MCF 10A (cell line): ENCODE results near the gene PTPRN2. TPM values are rescaled to one million over a fixed set of nuclear protein-coding genes. Genes with fewer than 3 reads are reported as not detected.

Source experiments
- BruUV-seq: library from RNA; stranded (reverse); fragments of 400-500 nt; replicated peaks from 2 replicates; lab custom pipeline; 2021; lab: Mats Ljungman, UMichigan
- CTCF ChIA-PET: fragments of 300-600 bp; sonication (Branson Sonifier 250); formaldehyde crosslinking; extraction: SDS; loops from one replicate; lab custom pipeline; 2021; ENCODE audit warnings: antibody characterized with exemption, inconsistent platforms; lab: Yijun Ruan, JAX
- POLR2A ChIA-PET: fragments of 300-600, 350-650 bp; sonication (Branson Sonifier 250); formaldehyde crosslinking; extraction: SDS; loops from one replicate; lab custom pipeline; 2020; ENCODE audit warnings: antibody characterized with exemption, inconsistent platforms; lab: Yijun Ruan, JAX
- DNase-seq: peaks from one replicate; pipeline ENCODE4 v3.0.0-alpha.2; 2018; ENCODE audit not compliant: unreplicated experiment
- H3K27ac Mint-ChIP-seq: one replicate; pipeline ENCODE4 v1.8.0; 2022; ENCODE audit warnings: mild to moderate bottlenecking, low read depth, mixed read lengths; ENCODE audit not compliant: unreplicated experiment
- H3K27me3 Mint-ChIP-seq: one replicate; pipeline ENCODE4 v1.8.0; 2022; ENCODE audit warnings: mixed read lengths; ENCODE audit not compliant: insufficient read depth, unreplicated experiment
- H3K36me3 Mint-ChIP-seq: one replicate; pipeline ENCODE4 v1.8.0; 2022; ENCODE audit warnings: mild to moderate bottlenecking, moderate library complexity, mixed read lengths; ENCODE audit not compliant: insufficient read depth, unreplicated experiment
- H3K4me1 Mint-ChIP-seq: one replicate; pipeline ENCODE4 v1.8.0; 2022; ENCODE audit warnings: mixed read lengths; ENCODE audit not compliant: insufficient read depth, unreplicated experiment
- H3K4me3 Mint-ChIP-seq: one replicate; pipeline ENCODE4 v1.8.0; 2022; ENCODE audit warnings: mild to moderate bottlenecking, moderate library complexity, mixed read lengths; ENCODE audit not compliant: unreplicated experiment
- H3K9me3 Mint-ChIP-seq: one replicate; pipeline ENCODE4 v1.8.0; 2022; ENCODE audit warnings: mixed read lengths; ENCODE audit not compliant: unreplicated experiment
- intact Hi-C: fragments of 100-400 bp; cut with micrococcal nuclease; formaldehyde crosslinking; loops from 2 replicates; pipeline ENCODE4 v1.14.1; 2022
- total RNA-seq: library from RNA; stranded (reverse); gene quantifications from 2 replicates; pipeline ENCODE4 v1.2.3, GENCODE V29; 2022
- TF ChIP-seq, protein P1 (sequence below): fragments of 200-600 bp; IDR thresholded peaks from one replicate; pipeline ENCODE4 v1.8.0; 2022; ENCODE audit warnings: antibody characterized with exemption, mild to moderate bottlenecking; ENCODE audit not compliant: unreplicated experiment

PTPRN2 gene
- total RNA-seq, 1 experiment from 2014 or later: 4.5 TPM

- DNase-seq: no peak
- H3K27ac Mint-ChIP-seq: no peak overlapping the region
- no peaks in the 10 kb centered on the region for H3K36me3 Mint-ChIP-seq
- no peak overlapping the region for H3K4me3 Mint-ChIP-seq
- peaks cover 27% of the 10 kb centered on the region for H3K9me3 Mint-ChIP-seq
- ChIA-PET CTCF (no interaction called here), POLR2A (no interaction called here)
- no peaks in the 10 kb centered on the region for H3K4me1 Mint-ChIP-seq
- peaks cover 40% of the 10 kb centered on the region for H3K27me3 Mint-ChIP-seq
- no TSS peak for BruUV-seq
- TF ChIP-seq, protein P1, sequence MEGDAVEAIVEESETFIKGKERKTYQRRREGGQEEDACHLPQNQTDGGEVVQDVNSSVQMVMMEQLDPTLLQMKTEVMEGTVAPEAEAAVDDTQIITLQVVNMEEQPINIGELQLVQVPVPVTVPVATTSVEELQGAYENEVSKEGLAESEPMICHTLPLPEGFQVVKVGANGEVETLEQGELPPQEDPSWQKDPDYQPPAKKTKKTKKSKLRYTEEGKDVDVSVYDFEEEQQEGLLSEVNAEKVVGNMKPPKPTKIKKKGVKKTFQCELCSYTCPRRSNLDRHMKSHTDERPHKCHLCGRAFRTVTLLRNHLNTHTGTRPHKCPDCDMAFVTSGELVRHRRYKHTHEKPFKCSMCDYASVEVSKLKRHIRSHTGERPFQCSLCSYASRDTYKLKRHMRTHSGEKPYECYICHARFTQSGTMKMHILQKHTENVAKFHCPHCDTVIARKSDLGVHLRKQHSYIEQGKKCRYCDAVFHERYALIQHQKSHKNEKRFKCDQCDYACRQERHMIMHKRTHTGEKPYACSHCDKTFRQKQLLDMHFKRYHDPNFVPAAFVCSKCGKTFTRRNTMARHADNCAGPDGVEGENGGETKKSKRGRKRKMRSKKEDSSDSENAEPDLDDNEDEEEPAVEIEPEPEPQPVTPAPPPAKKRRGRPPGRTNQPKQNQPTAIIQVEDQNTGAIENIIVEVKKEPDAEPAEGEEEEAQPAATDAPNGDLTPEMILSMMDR: no peak
- intact Hi-C loops: no loop called here
Measured at GRCh38 chr7:157635148-157635500, 952.5 kb downstream of the PTPRN2 start.

DNA sequence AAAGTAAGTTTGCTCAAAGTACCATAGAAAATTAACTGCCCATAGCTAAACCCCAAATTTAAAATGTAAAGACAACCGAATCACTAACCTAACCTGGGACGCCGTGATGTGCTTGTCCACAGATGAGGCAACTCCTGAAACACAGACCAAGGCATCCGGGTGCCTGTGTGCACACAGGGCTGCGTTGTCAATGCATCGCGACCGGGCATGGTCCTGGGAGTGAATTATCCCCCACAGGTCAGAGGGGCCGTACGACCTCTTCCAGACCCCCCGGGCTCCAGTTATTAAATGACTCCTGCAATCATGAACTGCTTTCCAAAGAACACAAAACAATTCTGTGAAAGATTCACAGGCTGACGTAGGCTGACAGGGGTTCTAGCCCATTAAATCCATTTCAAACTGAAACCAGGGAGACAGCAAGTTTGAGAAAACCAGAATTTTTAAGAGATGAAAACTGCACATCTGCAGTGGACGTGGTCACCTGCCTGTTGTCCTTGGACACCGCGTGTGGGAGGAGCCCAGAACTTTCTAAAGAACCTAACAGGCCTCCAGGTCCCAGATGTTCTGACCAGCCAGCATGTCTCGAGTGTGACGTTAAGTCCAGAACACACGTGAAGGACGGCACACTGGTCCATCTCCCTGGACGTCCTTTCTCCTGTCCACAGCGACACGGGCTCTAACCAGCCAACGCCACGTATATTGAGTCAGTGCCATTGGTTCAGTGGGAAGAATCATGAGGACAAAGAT, 953.0 kb downstream of the PTPRN2 start:
- no TSS peak for BruUV-seq
- Mint-ChIP-seq H3K9me3 (peaks cover 21% of the 10 kb centered on the region), H3K27me3 (peaks cover 40% of the 10 kb centered on the region), H3K27ac (no peak overlapping the region), H3K4me1 (no peaks in the 10 kb centered on the region), H3K4me3 (no peak overlapping the region), H3K36me3 (no peaks in the 10 kb centered on the region)
- intact Hi-C loops: no loop called here
- CTCF ChIA-PET: no interaction called here
- TF ChIP-seq, protein P1: no peak
- POLR2A ChIA-PET: no interaction called here
- DNase-seq: no peak

GRCh38 chr7:157633465-157634185, 954.0 kb downstream of the PTPRN2 start:
- BruUV-seq: no TSS peak
- CTCF ChIA-PET: interaction anchor here (0.6 kb wide), 1 partner anchor 119 kb away, joined by 3 read pairs; no protein-coding TSS in a partner anchor
- POLR2A ChIA-PET: no interaction called here
- Mint-ChIP-seq H3K9me3 (peaks cover 15% of the 10 kb centered on the region), H3K36me3 (no peaks in the 10 kb centered on the region), H3K4me3 (no peak overlapping the region), H3K27ac (no peak overlapping the region), H3K4me1 (no peaks in the 10 kb centered on the region), H3K27me3 (peaks cover 34% of the 10 kb centered on the region)
- DNase-seq: no peak
- TF ChIP-seq, protein P1: no peak
- intact Hi-C loops: no loop called here

- Mint-ChIP-seq H3K4me3 (no peak overlapping the region), H3K9me3 (peaks cover 15% of the 10 kb centered on the region), H3K4me1 (no peaks in the 10 kb centered on the region), H3K27ac (no peak overlapping the region), H3K36me3 (no peaks in the 10 kb centered on the region), H3K27me3 (peaks cover 19% of the 10 kb centered on the region)
- ChIA-PET CTCF (no interaction called here), POLR2A (no interaction called here)
- BruUV-seq: no TSS peak
- no peak for DNase-seq
- intact Hi-C loops: no loop called here
- TF ChIP-seq, protein P1: no peak
Measured at GRCh38 chr7:157630301-157630853, 957.2 kb downstream of the PTPRN2 start.
